Measurements from ENCODE around the gene ZNF638. TPM values are rescaled to one million over a fixed set of nuclear protein-coding genes. Genes with fewer than 3 reads are reported as not detected.

The ZNF638 gene
- total RNA-seq, 3 donors from 2014 or later (not counting 1 experiment from before 2014, with no cell fraction given): 104 to 126 (median 113) TPM

DNA sequence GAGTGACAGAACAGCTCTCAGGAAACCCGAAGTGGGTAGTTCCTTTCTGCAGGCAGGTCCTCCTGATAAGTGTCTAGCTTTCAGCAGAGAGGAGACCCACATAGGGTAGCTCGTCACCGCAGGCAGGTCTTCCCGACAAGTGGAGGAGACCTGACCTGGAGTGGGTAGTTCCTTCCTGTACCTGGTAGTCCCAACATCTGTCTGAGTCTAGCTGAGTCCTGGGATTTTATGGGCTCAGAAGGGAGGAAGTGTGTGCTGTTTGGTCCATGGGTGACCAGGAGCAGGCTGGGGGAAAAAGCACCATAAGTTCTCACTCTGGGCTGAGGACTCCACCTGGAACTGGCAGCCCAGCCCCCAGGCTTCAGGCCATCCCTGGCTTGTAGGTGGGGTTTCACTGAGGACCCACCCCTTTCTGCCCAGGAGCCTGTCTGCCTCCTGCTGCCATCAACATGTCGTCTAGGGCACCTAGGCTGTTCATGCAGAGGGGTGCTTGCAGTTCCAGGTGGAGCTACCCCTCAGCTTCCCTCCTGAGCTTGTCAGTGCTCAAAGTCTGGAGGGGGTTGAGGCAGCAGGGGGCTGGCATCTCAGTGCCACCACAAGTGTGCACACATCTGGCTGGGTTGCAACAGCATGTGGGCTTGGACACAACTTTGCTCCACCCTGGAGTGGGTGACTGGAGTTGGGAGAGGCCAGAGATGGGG lies 131.2 kb downstream of the ZNF638 start:
- Mint-ChIP-seq H3K4me3 (no peak overlapping the region), H3K27me3 (ENCODE audit: low read depth in 2 of 2) (peaks cover 8 to 18% of the 10 kb centered on the region in 2 donors), H3K9me3 (no peaks in the 10 kb centered on the region), H3K36me3 (no peaks in the 10 kb centered on the region), H3K4me1 (peaks cover 9 to 10% of the 10 kb centered on the region in 2 donors), H3K27ac (no peak overlapping the region)
- H3K9me3 ChIP-seq (ENCODE audit: control insufficient read depth, insufficient read depth, low read length): peaks cover 6% of the 10 kb centered on the region
- H3K27ac ChIP-seq (ENCODE audit: low read length): no peak overlapping the region
- H3K4me3 ChIP-seq (ENCODE audit: low read length): no peak overlapping the region
- no peaks in the 10 kb centered on the region for H3K36me3 ChIP-seq (ENCODE audit: control insufficient read depth, insufficient read depth, low read length)
- DNase-seq: no peak
- intact Hi-C loops (cut with micrococcal nuclease): no loop called here
- H3K4me1 ChIP-seq (ENCODE audit: control insufficient read depth, insufficient read depth, low read length): peaks cover 11% of the 10 kb centered on the region
- no peak for ATAC-seq
- TF ChIP-seq, protein P1, sequence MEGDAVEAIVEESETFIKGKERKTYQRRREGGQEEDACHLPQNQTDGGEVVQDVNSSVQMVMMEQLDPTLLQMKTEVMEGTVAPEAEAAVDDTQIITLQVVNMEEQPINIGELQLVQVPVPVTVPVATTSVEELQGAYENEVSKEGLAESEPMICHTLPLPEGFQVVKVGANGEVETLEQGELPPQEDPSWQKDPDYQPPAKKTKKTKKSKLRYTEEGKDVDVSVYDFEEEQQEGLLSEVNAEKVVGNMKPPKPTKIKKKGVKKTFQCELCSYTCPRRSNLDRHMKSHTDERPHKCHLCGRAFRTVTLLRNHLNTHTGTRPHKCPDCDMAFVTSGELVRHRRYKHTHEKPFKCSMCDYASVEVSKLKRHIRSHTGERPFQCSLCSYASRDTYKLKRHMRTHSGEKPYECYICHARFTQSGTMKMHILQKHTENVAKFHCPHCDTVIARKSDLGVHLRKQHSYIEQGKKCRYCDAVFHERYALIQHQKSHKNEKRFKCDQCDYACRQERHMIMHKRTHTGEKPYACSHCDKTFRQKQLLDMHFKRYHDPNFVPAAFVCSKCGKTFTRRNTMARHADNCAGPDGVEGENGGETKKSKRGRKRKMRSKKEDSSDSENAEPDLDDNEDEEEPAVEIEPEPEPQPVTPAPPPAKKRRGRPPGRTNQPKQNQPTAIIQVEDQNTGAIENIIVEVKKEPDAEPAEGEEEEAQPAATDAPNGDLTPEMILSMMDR (IDR thresholded peaks at IDR 0.05): no peak
- 83% methylated on average over 5 of the region's 5 CpGs for WGBS (ENCODE audit: insufficient coverage)
- peaks cover 17% of the 10 kb centered on the region for H3K27me3 ChIP-seq (ENCODE audit: control insufficient read depth, insufficient read depth, low read length)

DNA sequence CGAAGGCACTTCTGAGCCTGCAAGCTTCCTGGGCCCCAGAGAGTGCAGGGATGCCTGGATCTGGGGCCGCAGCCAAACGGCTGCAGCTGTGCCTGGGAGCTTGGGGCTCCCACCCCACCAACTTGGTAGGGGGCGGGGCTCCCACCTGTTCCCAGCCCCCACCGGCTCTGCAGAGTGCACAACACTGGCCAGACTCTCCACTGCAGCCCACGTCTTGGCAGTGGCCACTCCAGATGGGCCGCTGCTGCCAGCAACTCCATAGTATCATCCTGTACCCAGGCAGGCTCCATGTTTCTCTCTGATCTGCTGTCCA lies 131.7 kb downstream of the ZNF638 start:
- H3K4me1 Mint-ChIP-seq: peaks cover 9 to 10% of the 10 kb centered on the region in 2 donors
- 88% methylated on average over 7 of the region's 7 CpGs for WGBS (ENCODE audit: insufficient coverage)
- peaks cover 6% of the 10 kb centered on the region for H3K9me3 ChIP-seq (ENCODE audit: control insufficient read depth, insufficient read depth, low read length)
- intact Hi-C loops (cut with micrococcal nuclease): no loop called here
- H3K36me3 Mint-ChIP-seq: no peaks in the 10 kb centered on the region
- peaks cover 10 to 22% of the 10 kb centered on the region in 2 donors for H3K27me3 Mint-ChIP-seq (ENCODE audit: low read depth in 2 of 2)
- H3K36me3 ChIP-seq (ENCODE audit: control insufficient read depth, insufficient read depth, low read length): no peaks in the 10 kb centered on the region
- no peak for ATAC-seq
- TF ChIP-seq, protein P1 (IDR thresholded peaks at IDR 0.05): no peak
- H3K27ac Mint-ChIP-seq: no peak overlapping the region
- H3K27ac ChIP-seq (ENCODE audit: low read length): no peak overlapping the region
- H3K4me3 Mint-ChIP-seq: no peak overlapping the region
- peaks cover 20% of the 10 kb centered on the region for H3K27me3 ChIP-seq (ENCODE audit: control insufficient read depth, insufficient read depth, low read length)
- H3K9me3 Mint-ChIP-seq: no peaks in the 10 kb centered on the region
- no peak for DNase-seq
- peaks cover 11% of the 10 kb centered on the region for H3K4me1 ChIP-seq (ENCODE audit: control insufficient read depth, insufficient read depth, low read length)
- no peak overlapping the region for H3K4me3 ChIP-seq (ENCODE audit: low read length)

DNA sequence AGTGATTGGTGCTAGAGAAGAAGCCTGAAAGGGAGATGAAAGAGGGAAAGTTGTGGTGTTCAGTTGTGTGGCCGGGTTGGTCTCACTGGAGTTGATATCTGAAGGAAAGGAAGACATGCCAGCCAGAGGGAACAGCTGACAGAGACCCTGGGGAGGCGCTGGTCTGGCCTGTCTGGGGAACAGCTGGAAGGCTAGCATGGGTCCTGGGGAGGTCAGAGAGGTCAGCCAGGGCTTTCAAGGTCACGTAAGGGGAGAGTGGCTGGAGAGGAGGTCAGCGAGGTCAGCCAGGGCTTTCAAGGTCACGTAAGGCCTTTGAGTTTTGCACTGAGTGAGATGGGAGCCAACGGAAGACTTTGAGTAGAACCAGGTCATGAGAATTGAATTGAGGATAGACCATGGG lies 132.8 kb downstream of the ZNF638 start:
- TF ChIP-seq, protein P1 (IDR thresholded peaks at IDR 0.05): no peak
- intact Hi-C loops (cut with micrococcal nuclease): no loop called here
- peaks cover 6% of the 10 kb centered on the region for H3K9me3 ChIP-seq (ENCODE audit: control insufficient read depth, insufficient read depth, low read length)
- no peak overlapping the region for H3K27ac Mint-ChIP-seq
- H3K27ac ChIP-seq (ENCODE audit: low read length): no peak overlapping the region
- DNase-seq (no peak), ATAC-seq (no peak)
- H3K4me3 Mint-ChIP-seq: no peak overlapping the region
- no peaks in the 10 kb centered on the region for H3K9me3 Mint-ChIP-seq
- peaks cover 18 to 28% of the 10 kb centered on the region in 2 donors for H3K27me3 Mint-ChIP-seq (ENCODE audit: low read depth in 2 of 2)
- H3K4me3 ChIP-seq (ENCODE audit: low read length): no peak overlapping the region
- no peaks in the 10 kb centered on the region for H3K36me3 Mint-ChIP-seq
- H3K36me3 ChIP-seq (ENCODE audit: control insufficient read depth, insufficient read depth, low read length): no peaks in the 10 kb centered on the region
- H3K4me1 ChIP-seq (ENCODE audit: control insufficient read depth, insufficient read depth, low read length): peaks cover 11% of the 10 kb centered on the region
- H3K4me1 Mint-ChIP-seq: peaks cover 9 to 10% of the 10 kb centered on the region in 2 donors
- WGBS (ENCODE audit: insufficient coverage): 85% methylated on average over 6 of the region's 6 CpGs
- H3K27me3 ChIP-seq (ENCODE audit: control insufficient read depth, insufficient read depth, low read length): peaks cover 28% of the 10 kb centered on the region

DNA sequence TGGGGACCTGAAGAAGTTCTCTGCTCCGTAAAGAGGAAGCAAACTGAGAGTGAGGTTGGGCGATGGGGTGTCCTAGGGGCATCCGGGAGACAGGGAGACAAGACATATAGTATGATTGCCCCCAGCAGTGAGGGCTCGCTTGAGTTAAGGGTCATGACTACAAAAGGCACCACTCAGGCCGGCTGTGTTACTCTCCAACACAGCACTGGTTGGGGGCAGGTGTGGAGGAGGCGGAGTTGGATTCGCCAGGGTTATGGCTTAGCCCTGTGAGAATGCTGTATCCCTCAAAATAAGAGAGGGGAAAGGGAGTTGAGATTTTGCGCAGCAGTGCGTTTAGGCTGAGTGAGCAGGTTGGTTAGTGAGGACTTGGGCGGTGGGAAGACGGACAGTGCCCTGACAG lies 133.8 kb downstream of the ZNF638 start:
- H3K4me3 ChIP-seq (ENCODE audit: low read length): no peak overlapping the region
- peaks cover 28% of the 10 kb centered on the region for H3K27me3 ChIP-seq (ENCODE audit: control insufficient read depth, insufficient read depth, low read length)
- H3K4me1 Mint-ChIP-seq: peaks cover 9 to 10% of the 10 kb centered on the region in 2 donors
- TF ChIP-seq, protein P1 (IDR thresholded peaks at IDR 0.05): no peak
- H3K9me3 ChIP-seq (ENCODE audit: control insufficient read depth, insufficient read depth, low read length): peaks cover 6% of the 10 kb centered on the region
- H3K27me3 Mint-ChIP-seq (ENCODE audit: low read depth in 2 of 2): peaks cover 23 to 37% of the 10 kb centered on the region in 2 donors
- H3K4me3 Mint-ChIP-seq: no peak overlapping the region
- H3K4me1 ChIP-seq (ENCODE audit: control insufficient read depth, insufficient read depth, low read length): peaks cover 11% of the 10 kb centered on the region
- no peak overlapping the region for H3K27ac ChIP-seq (ENCODE audit: low read length)
- no peaks in the 10 kb centered on the region for H3K36me3 Mint-ChIP-seq
- no peak for DNase-seq
- no peak for ATAC-seq
- no peaks in the 10 kb centered on the region for H3K36me3 ChIP-seq (ENCODE audit: control insufficient read depth, insufficient read depth, low read length)
- intact Hi-C loops (cut with micrococcal nuclease): no loop called here
- H3K9me3 Mint-ChIP-seq: no peaks in the 10 kb centered on the region
- no peak overlapping the region for H3K27ac Mint-ChIP-seq
- WGBS (ENCODE audit: insufficient coverage): 72% methylated on average over 11 of the region's 11 CpGs

Measured in natural killer cell (primary cell).